ENCODE measurements around the gene LTA.

Gene LTA

DNA sequence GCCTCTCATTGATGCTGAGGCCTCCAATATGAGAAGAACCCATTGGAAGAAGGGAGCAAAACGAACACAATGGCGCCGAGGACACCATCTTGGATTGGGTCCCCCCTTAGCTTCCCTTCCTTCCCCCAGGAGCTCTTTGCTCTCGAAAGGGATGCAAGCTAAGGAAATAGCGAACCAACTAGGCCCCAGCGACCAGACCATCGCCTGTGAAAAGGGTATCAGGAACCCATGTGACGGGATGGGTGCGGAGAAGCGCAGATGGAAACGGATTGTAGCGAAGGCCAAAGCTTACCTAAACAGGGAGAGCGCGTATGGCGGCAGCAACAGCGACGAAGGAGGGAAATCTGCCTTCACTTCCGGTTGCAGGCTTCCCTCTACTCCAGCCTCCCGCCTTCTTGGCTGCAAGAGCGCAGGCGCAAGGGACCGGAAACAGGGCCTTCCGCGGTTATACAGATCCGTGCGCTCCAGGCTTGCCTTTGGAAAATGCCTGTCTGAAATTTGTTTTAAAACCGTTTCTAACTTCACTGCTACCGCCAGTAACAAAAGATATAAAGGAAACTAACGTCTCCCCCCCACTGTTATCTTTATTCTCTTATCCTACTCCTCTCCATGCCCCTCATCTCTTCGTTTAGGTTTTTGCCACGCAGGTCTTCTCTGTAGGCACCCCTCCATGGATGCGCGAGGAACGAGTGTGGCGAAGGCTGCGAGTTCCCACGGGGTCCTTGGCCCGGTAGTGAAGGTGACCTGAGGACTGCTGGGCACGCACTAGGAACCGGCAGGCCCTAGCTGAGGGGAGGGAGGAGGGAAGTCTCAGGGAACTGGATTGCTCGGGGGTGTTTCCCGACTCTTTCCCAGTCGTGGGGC is 30.2 kb upstream of the LTA start, which contains the start of gene DDX39B:
Gene DDX39B, minus strand, starts transcription at position 346 of the 864 bp plus-strand sequence. CDS start 1,471 bp downstream, outside the sequence.
- peak; percentile 98 for DNase-seq (ENCODE audit: low read depth)

GRCh38 chr6:31543639-31544038 is 28.4 kb upstream of the LTA start:
- no peak for DNase-seq (ENCODE audit: low read depth)

DNA sequence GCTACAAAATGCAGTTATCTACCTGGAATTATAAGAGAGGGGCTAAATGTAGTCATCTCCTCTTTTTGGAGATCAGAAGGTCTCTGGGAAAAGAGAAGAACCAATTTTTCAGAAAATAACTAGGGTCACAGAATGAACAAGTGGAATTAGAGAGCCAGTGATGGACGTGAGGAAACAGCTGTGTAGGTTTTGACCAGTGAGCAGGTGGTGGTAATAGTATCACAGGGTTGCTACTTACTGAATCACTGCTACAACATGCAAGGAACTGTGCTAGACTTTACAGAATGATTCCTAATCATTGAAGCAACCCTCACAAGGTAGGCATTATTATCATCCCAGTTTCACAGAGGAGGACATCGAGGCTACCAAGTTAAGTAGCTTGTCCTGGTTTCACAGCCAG is 27.4 kb upstream of the LTA start:
- DNase-seq (ENCODE audit: low read depth): no peak

DNA sequence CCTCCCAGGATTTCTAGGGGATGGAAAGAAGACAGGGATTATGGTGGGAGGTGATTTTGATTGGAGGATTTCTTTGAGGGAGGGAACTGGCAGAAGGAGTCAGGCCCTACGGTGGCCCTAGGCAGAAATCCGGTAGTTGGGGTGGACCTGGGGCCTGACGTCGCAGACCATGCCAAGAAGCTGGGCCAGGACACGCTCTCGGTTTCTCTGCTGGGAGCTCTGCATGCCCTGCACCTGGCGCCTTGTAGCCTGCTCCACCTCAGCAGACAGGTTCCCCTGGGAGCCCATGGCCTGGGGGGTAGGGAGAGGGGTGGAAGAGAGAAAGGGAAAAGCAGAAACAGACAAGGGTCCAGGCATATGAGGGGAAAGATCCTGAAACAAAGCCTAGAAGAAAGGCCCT is 26.8 kb upstream of the LTA start:
- no peak for DNase-seq (ENCODE audit: low read depth)

DNA sequence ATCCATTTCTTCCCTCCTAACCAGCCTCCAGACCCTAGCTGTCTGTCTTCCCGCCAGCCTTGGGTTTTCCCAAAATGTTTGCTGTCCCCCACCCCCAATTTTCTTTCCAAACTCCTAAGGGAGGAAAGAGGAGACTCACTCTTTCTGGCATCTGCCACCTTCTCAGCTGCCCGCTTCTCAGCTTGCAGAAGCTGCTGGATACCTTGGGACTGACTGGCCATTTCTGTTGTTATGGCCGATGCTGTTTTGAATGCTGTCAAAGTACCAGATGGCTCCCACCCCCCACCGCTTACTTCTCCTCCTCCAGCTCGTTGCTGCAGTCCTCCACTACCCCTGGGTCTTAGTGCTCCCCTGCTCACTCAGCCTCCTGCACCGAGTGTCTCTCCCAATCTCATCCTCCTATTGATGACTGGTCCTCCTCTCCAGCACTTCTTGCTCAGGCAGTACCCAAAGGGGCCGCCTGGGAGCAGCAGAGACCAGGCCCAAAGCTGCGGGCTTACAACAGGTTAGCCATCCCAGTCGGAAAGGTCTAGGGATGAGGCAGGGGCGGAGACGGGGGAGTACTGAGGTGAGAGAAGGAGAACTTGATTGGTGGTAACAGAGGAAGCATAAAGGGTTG is 25.6 kb upstream of the LTA start, which contains the start of gene ATP6V1G2:
Gene ATP6V1G2, minus strand, starts transcription at position 270 of the 619 bp plus-strand sequence. Its CDS starts 49 bp downstream, at position 221.
- peak; percentile 93 for DNase-seq (ENCODE audit: low read depth)

DNA sequence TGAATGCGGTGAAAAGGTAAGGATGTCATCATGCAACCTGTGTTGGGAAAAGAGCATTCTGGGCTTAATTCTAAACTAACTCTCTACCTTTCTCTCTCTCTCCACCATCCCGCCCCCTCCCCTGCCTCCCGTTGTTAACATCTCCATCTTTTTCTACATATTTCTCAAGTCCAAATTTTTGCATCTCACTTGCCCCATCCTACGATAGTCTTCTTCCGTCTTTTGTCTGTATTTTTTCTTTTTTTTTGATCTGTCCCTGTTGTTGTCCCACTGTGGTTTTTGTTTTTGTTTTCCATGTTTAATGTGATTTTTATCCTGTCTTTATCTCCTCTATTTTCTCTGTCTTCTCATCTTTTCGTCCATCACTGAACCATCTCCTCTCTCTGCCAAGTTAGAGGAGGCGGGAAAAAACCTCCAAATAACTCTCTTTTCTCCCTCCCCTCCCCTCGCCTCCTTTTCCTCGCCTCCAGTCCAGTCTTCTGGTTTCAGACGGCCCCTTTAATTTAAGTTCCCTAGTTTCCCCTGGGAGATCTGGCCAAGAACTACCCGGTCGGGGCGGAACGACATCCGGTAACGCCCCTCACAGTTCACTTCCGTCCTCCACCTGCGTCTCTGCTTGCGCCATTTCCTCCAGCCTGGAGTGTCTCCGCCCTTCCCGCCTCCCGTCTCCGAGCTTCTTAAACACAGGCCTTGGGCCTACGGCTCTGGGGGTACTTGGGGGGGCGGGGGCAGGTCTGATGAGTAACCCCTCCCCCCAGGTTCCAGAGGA is 24.9 kb upstream of the LTA start, which contains the start of gene NFKBIL1:
Gene NFKBIL1, plus strand, starts transcription at position 651 of the 769 bp plus-strand sequence. Its CDS starts 87 bp downstream, at position 738.
- peak; percentile 98 for DNase-seq (ENCODE audit: low read depth)

DNA sequence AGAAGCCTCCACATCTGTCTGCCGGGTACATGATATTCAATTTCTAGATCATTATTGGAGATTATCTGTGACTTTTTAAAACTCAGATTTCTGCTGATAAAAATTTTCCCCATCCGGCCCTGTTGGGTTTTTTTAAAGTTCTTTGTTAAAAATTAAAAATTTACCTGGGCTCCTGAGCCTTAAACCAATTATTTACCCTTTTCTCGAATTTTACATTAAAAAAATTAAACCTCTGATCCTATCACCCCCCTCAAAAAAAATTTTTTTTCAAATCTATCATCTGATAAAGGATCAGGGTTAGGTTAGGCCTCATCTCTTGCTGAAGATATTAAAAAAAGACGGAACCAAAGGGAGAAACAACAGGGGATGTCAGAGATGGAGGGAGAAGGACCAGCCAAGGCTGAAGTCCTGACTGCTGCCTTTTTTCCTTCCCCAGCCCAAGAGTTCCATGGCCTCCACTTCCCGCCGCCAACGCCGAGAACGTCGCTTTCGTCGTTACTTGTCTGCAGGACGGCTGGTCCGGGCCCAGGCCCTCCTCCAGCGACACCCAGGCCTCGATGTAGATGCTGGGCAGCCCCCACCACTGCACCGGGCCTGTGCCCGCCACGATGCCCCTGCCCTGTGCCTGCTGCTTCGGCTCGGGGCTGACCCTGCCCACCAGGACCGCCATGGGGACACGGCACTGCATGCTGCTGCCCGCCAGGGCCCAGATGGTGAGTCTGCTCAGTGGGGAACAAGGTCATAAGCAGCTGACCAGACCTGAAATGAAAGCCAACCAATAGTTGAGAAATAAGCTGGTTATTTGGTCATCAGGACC is 24.2 kb upstream of the LTA start:
- DNase-seq (ENCODE audit: low read depth): no peak

- DNase-seq (ENCODE audit: low read depth): no peak
Observed at GRCh38 chr6:31548544-31548873, 23.6 kb upstream of the LTA start.

DNA sequence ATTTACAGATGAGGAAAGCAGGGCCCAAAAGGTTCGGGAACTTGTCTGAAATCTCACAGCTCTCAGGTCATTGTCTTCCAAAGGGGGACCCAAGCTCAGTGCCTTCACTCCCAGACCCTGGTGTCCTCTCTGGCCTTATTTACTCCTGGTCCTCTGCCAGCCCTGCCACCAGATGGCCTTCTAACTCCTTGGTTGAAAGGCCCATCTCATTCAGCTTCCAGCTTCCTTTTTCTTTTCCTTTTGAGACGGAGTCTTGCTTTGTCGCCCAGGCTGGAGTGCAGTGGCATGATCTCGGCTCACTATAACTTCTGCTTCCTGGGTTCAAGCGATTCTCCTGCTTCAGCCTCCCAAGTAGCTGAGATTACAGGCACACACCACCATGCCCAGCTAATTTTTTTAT is 20.7 kb upstream of the LTA start:
- peak; percentile 74 for DNase-seq (ENCODE audit: low read depth)

DNA sequence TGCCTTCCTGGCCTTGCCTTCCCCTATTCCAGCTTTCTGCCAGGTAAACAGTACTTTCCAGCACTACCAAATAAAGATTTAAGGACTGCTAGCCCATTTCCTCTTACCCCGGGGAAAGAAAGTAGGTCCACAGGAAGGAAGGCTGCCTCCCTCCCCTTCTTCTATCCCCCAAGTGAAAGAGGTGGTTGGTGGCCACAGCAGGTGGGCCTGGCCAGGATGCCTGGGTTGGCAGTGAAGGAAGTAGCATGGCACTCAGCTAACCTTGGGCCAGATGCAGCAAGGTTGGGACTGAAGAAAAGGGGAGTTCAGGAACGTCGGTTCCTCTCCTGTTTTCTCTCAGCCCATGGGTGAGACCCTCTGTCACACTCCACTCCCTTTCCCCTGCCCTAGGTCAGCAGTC is 15.8 kb upstream of the LTA start:
- DNase-seq (ENCODE audit: low read depth): no peak

DNA sequence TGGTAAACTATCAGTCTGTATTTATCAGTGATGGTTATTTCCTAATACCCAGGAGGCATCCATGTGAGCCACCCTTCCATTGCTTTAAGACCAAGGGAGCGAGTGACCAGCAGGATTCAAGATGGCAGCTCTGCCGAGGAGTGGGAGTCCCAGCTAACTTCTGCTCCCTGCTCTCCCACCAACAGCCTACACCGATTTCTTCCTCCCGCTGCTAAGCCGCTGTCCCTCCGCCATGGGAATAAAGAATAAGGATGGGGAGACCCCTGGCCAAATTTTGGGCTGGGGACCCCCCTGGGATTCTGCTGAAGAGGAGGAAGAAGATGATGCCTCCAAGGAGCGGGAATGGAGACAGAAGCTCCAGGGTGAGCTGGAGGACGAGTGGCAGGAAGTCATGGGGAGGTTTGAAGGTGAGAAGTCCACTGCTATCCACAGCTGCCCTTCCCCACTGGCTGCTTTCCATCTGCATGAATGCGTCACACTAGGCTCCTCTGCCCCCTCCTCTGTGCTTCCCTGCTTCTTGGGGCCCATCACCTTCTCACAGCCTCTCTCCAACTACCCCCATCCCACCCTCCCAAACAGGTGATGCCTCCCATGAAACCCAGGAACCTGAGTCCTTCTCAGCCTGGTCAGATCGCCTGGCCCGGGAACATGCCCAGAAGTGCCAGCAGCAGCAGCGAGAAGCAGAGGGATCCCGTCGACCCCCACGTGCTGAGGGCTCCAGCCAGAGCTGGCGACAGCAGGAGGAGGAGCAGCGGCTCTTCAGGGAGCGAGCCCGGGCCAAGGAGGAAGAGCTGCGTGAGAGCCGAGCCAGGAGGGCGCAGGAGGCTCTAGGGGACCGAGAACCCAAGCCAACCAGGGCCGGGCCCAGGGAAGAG is 14.4 kb upstream of the LTA start:
- no peak for DNase-seq (ENCODE audit: low read depth)

- DNase-seq (ENCODE audit: low read depth): no peak
Observed at GRCh38 chr6:31558318-31558625, 13.8 kb upstream of the LTA start.

GRCh38 chr6:31558631-31559500 is 13.2 kb upstream of the LTA start:
- DNase-seq (ENCODE audit: low read depth): peak; percentile 65

DNA sequence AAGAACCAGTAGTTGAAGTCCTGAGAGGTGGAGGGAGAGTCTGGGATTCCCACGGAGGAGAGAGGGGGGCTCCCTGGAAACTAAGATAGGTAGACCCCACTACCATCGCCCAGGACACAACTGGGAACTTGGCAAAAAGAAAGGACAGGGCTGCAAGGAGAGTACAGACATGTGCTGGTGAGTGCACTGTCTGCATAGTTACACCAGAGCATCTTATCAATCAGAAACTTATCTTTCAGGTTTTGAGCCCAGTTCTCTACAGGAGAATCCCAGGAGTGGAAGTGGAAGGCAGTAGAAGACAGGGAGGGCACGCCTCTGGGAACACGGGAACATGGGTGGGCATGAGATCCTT is 12.5 kb upstream of the LTA start:
- DNase-seq (ENCODE audit: low read depth): no peak

DNA sequence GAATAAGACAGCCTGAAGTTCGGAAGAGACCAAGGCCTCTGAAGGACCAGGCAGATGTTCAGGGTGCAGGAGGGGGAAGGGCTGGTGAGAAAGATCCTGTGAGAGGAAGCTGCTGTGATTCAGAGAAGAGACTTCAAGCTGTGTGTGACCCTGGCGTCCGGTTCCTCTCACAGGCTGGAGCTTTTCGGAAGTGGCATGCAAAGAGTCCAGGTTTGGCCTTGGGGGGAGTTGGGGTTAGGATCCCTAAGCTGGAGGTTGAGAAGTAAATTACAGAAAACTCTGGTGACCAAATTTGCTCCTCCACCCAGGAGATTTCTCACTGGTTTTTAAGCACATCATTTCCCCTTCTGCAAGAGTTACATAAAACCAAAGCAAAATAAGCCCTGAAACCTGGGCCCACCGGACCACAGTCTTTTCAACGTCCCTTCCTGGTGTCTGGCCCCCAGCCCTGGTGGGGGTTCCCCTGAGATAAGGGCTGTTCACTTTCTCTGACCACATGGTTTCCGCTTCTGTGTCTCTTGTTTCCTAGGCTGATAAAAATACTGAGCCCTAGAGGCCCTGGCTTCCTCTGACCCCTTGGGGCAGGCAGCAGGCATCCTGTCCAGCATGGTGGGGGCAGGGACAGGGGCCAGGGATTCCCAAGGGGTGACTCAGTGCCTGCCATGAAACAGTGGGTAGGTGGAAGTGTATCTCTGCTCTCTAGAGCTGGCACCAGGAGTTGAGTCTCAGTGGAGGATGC is 12.0 kb upstream of the LTA start:
- DNase-seq (ENCODE audit: low read depth): peak; percentile 92

DNA sequence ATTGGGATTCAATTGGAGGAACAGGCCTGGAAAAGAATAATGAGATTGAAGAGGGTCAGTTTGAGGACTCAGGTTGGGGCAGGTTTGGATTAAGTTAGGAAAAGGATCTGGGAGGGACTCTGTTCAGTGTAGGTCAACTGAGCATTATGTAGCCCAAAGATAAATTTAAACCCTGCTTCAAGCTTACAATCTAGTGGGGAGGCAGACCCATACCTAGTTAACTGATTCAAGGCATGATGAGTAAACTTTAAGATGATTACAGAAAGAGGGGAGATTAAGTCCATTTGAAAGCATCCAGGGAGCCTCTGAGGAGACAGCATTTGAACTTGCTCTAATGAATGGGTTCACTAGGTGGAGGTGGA is 11.4 kb upstream of the LTA start:
- no peak for DNase-seq (ENCODE audit: low read depth)

- DNase-seq (ENCODE audit: low read depth): no peak
Observed at GRCh38 chr6:31567531-31568370, 4.3 kb upstream of the LTA start.

DNA sequence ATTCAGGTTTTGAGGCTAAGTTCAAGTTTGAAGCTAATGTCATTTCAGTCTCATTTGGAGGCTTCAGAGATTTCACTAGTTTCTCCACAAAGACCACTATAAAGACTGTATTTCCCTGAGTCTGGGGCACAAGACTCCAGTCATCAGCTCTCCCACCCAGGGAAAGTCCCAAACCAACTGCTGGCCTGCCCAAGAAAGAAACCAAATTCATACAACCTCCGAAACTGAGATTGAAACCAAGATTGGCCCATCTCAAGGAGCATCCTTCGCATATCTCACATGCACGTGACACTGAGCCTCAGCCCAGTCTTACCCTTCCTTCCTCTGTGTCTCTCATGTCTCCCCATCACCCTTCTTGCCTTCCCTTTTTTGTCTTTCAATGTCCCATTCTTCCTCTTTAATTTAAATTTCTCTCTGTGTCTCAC is 3.5 kb upstream of the LTA start:
- DNase-seq (ENCODE audit: low read depth): no peak

Measured in EH (cell line).